ENCODE measurements around the gene ARHGAP26.

ARHGAP26 gene

GRCh38 chr5:143078971-143079370 lies 308.8 kb downstream of the ARHGAP26 start:
- WGBS = 94% methylated on average over 2 of the region's 2 CpGs
- Histone ChIP-seq H2AK5ac (ENCODE audit: low read length, severe bottlenecking) (no peak overlapping the region), H4K8ac (ENCODE audit: low read length) (no peak overlapping the region), H3K14ac (ENCODE audit: low read length in 2 of 2) (no peak overlapping the region), H2BK120ac (ENCODE audit: low read depth, low read length) (no peak overlapping the region), H3K23ac (ENCODE audit: low read length in 2 of 2) (no peak overlapping the region), H3K4me1 (ENCODE audit: control insufficient read depth, insufficient read depth, low read depth, low read length) (peaks cover 3% of the 10 kb centered on the region), H3K79me1 (replicated peaks; ENCODE audit: low read length, poor library complexity, severe bottlenecking) (peaks cover 2% of the 10 kb centered on the region), H2BK15ac (ENCODE audit: low read depth, poor library complexity, severe bottlenecking) (no peak overlapping the region), H2BK5ac (ENCODE audit: low read depth, low read length, poor library complexity, severe bottlenecking) (no peak overlapping the region), H3K9ac (ENCODE audit: low read length) (no peak overlapping the region), H3K4ac (ENCODE audit: low read depth in 1 of 2, low read length in 2 of 2) (no peak overlapping the region), H3K9me3 (ENCODE audit: control insufficient read depth, low read length) (no peaks in the 10 kb centered on the region), H3K18ac (ENCODE audit: low read depth in 1 of 2, low read length in 2 of 2) (no peak overlapping the region), H4K91ac (ENCODE audit: low read length) (no peak overlapping the region), H2BK12ac (ENCODE audit: low read length in 2 of 2) (no peak overlapping the region), H3K36me3 (ENCODE audit: control insufficient read depth in 1 of 2, insufficient read depth in 2 of 2, low read depth in 1 of 2, low read length in 2 of 2) (no peaks in the 10 kb centered on the region), H3K27ac (ENCODE audit: low read length, poor library complexity, severe bottlenecking) (no peak overlapping the region), H3K4me2 (ENCODE audit: low read length, poor library complexity, severe bottlenecking) (no peak overlapping the region), H3K4me3 (ENCODE audit: insufficient read depth in 1 of 2, low read depth in 1 of 2, low read length in 2 of 2) (no peak overlapping the region), H3K27me3 (ENCODE audit: control insufficient read depth in 1 of 2, insufficient read depth in 1 of 2, low read length in 2 of 2) (no peaks in the 10 kb centered on the region), H2AFZ (ENCODE audit: low read depth, low read length) (no peak overlapping the region)
- no peak for DNase-seq

- over 99% methylated on average over 2 of the region's 2 CpGs for WGBS
- H2BK5ac ChIP-seq (ENCODE audit: low read depth, low read length, poor library complexity, severe bottlenecking) = no peak overlapping the region
- peak overlapping the region; percentile 8 for H4K91ac ChIP-seq (ENCODE audit: low read length)
- no peak overlapping the region for H3K4me2 ChIP-seq (ENCODE audit: low read length, poor library complexity, severe bottlenecking)
- H2BK12ac ChIP-seq (ENCODE audit: low read length in 2 of 2) = peak overlapping the region in 1 of 2 experiments; percentile 1
- no peak overlapping the region for H4K8ac ChIP-seq (ENCODE audit: low read length)
- H3K9ac ChIP-seq (ENCODE audit: low read length) = no peak overlapping the region
- H3K36me3 ChIP-seq (ENCODE audit: control insufficient read depth in 1 of 2, insufficient read depth in 2 of 2, low read depth in 1 of 2, low read length in 2 of 2) = no peaks in the 10 kb centered on the region
- H3K23ac ChIP-seq (ENCODE audit: low read length in 2 of 2) = no peak overlapping the region
- peak overlapping the region in 1 of 2 experiments; percentile 14 for H3K14ac ChIP-seq (ENCODE audit: low read length in 2 of 2)
- H2BK120ac ChIP-seq (ENCODE audit: low read depth, low read length) = no peak overlapping the region
- no peak overlapping the region for H3K4me3 ChIP-seq (ENCODE audit: insufficient read depth in 1 of 2, low read depth in 1 of 2, low read length in 2 of 2)
- H3K27ac ChIP-seq (ENCODE audit: low read length, poor library complexity, severe bottlenecking) = no peak overlapping the region
- H2AK5ac ChIP-seq (ENCODE audit: low read length, severe bottlenecking) = no peak overlapping the region
- H3K18ac ChIP-seq (ENCODE audit: low read depth in 1 of 2, low read length in 2 of 2) = peak overlapping the region in 1 of 2 experiments; percentile 46
- peaks cover 2% of the 10 kb centered on the region for H3K79me1 ChIP-seq (replicated peaks; ENCODE audit: low read length, poor library complexity, severe bottlenecking)
- no peak overlapping the region for H3K4ac ChIP-seq (ENCODE audit: low read depth in 1 of 2, low read length in 2 of 2)
- no peaks in the 10 kb centered on the region for H3K27me3 ChIP-seq (ENCODE audit: control insufficient read depth in 1 of 2, insufficient read depth in 1 of 2, low read length in 2 of 2)
- no peak overlapping the region for H2BK15ac ChIP-seq (ENCODE audit: low read depth, poor library complexity, severe bottlenecking)
- H2AFZ ChIP-seq (ENCODE audit: low read depth, low read length) = no peak overlapping the region
- H3K4me1 ChIP-seq (ENCODE audit: control insufficient read depth, insufficient read depth, low read depth, low read length) = no peaks in the 10 kb centered on the region
- H3K9me3 ChIP-seq (ENCODE audit: control insufficient read depth, low read length) = no peaks in the 10 kb centered on the region
- no peak for DNase-seq
Observed at GRCh38 chr5:143080407-143080806, 310.2 kb downstream of the ARHGAP26 start.

GRCh38 chr5:143080982-143081381 lies 310.8 kb downstream of the ARHGAP26 start:
- peak overlapping the region in 1 of 2 experiments; percentile 16 for H3K18ac ChIP-seq (ENCODE audit: low read depth in 1 of 2, low read length in 2 of 2)
- H3K23ac ChIP-seq (ENCODE audit: low read length in 2 of 2) = no peak overlapping the region
- WGBS = 100% methylated on average over 1 of the region's 1 CpG
- no peak overlapping the region for H3K4me2 ChIP-seq (ENCODE audit: low read length, poor library complexity, severe bottlenecking)
- H2BK15ac ChIP-seq (ENCODE audit: low read depth, poor library complexity, severe bottlenecking) = no peak overlapping the region
- DNase-seq = no peak
- H3K27ac ChIP-seq (ENCODE audit: low read length, poor library complexity, severe bottlenecking) = no peak overlapping the region
- H4K8ac ChIP-seq (ENCODE audit: low read length) = no peak overlapping the region
- no peak overlapping the region for H2AFZ ChIP-seq (ENCODE audit: low read depth, low read length)
- no peaks in the 10 kb centered on the region for H3K36me3 ChIP-seq (ENCODE audit: control insufficient read depth in 1 of 2, insufficient read depth in 2 of 2, low read depth in 1 of 2, low read length in 2 of 2)
- no peaks in the 10 kb centered on the region for H3K9me3 ChIP-seq (ENCODE audit: control insufficient read depth, low read length)
- peaks cover 2% of the 10 kb centered on the region for H3K79me1 ChIP-seq (replicated peaks; ENCODE audit: low read length, poor library complexity, severe bottlenecking)
- no peak overlapping the region for H2BK12ac ChIP-seq (ENCODE audit: low read length in 2 of 2)
- no peak overlapping the region for H2BK5ac ChIP-seq (ENCODE audit: low read depth, low read length, poor library complexity, severe bottlenecking)
- no peak overlapping the region for H3K9ac ChIP-seq (ENCODE audit: low read length)
- no peak overlapping the region for H3K4me3 ChIP-seq (ENCODE audit: insufficient read depth in 1 of 2, low read depth in 1 of 2, low read length in 2 of 2)
- no peaks in the 10 kb centered on the region for H3K4me1 ChIP-seq (ENCODE audit: control insufficient read depth, insufficient read depth, low read depth, low read length)
- H2AK5ac ChIP-seq (ENCODE audit: low read length, severe bottlenecking) = peak overlapping the region; percentile 68
- no peak overlapping the region for H3K14ac ChIP-seq (ENCODE audit: low read length in 2 of 2)
- no peak overlapping the region for H3K4ac ChIP-seq (ENCODE audit: low read depth in 1 of 2, low read length in 2 of 2)
- H2BK120ac ChIP-seq (ENCODE audit: low read depth, low read length) = no peak overlapping the region
- H3K27me3 ChIP-seq (ENCODE audit: control insufficient read depth in 1 of 2, insufficient read depth in 1 of 2, low read length in 2 of 2) = no peaks in the 10 kb centered on the region
- H4K91ac ChIP-seq (ENCODE audit: low read length) = no peak overlapping the region

GRCh38 chr5:143083006-143083405 lies 312.8 kb downstream of the ARHGAP26 start:
- no peak overlapping the region for H2AK5ac ChIP-seq (ENCODE audit: low read length, severe bottlenecking)
- H4K91ac ChIP-seq (ENCODE audit: low read length) = no peak overlapping the region
- H2BK15ac ChIP-seq (ENCODE audit: low read depth, poor library complexity, severe bottlenecking) = no peak overlapping the region
- no peak overlapping the region for H2BK5ac ChIP-seq (ENCODE audit: low read depth, low read length, poor library complexity, severe bottlenecking)
- H3K9ac ChIP-seq (ENCODE audit: low read length) = no peak overlapping the region
- H3K23ac ChIP-seq (ENCODE audit: low read length in 2 of 2) = no peak overlapping the region
- no peak overlapping the region for H2BK12ac ChIP-seq (ENCODE audit: low read length in 2 of 2)
- no peak overlapping the region for H3K27ac ChIP-seq (ENCODE audit: low read length, poor library complexity, severe bottlenecking)
- peaks cover 2% of the 10 kb centered on the region for H3K79me1 ChIP-seq (replicated peaks; ENCODE audit: low read length, poor library complexity, severe bottlenecking)
- H3K27me3 ChIP-seq (ENCODE audit: control insufficient read depth in 1 of 2, insufficient read depth in 1 of 2, low read length in 2 of 2) = no peaks in the 10 kb centered on the region
- no peak overlapping the region for H4K8ac ChIP-seq (ENCODE audit: low read length)
- no peak overlapping the region for H3K4me2 ChIP-seq (ENCODE audit: low read length, poor library complexity, severe bottlenecking)
- no peak overlapping the region for H3K18ac ChIP-seq (ENCODE audit: low read depth in 1 of 2, low read length in 2 of 2)
- no peaks in the 10 kb centered on the region for H3K9me3 ChIP-seq (ENCODE audit: control insufficient read depth, low read length)
- H2AFZ ChIP-seq (ENCODE audit: low read depth, low read length) = no peak overlapping the region
- H3K4ac ChIP-seq (ENCODE audit: low read depth in 1 of 2, low read length in 2 of 2) = no peak overlapping the region
- no peaks in the 10 kb centered on the region for H3K36me3 ChIP-seq (ENCODE audit: control insufficient read depth in 1 of 2, insufficient read depth in 2 of 2, low read depth in 1 of 2, low read length in 2 of 2)
- no peak for DNase-seq
- no peak overlapping the region for H3K4me3 ChIP-seq (ENCODE audit: insufficient read depth in 1 of 2, low read depth in 1 of 2, low read length in 2 of 2)
- 59% methylated on average over 9 of the region's 9 CpGs for WGBS
- H3K4me1 ChIP-seq (ENCODE audit: control insufficient read depth, insufficient read depth, low read depth, low read length) = peaks cover 4% of the 10 kb centered on the region
- no peak overlapping the region for H3K14ac ChIP-seq (ENCODE audit: low read length in 2 of 2)
- H2BK120ac ChIP-seq (ENCODE audit: low read depth, low read length) = no peak overlapping the region
